PC-3 (cell line): ENCODE results near the gene LEF1. TPM values are rescaled to one million over a fixed set of nuclear protein-coding genes. Genes with fewer than 3 reads are reported as not detected.

Source experiments
- ATAC-seq: fragments of 200-7000 bp; cut with Tn5 transposase; 2 replicates; pipeline ENCODE4 v1.9.1; 2020; ENCODE audit warnings: mild to moderate bottlenecking, moderate library complexity
- BruUV-seq: library from RNA; stranded (reverse); fragments of 400-500 nt; replicated peaks from 2 replicates; lab custom pipeline; 2021; lab: Mats Ljungman, UMichigan
- CTCF ChIA-PET: fragments of 300-600 bp; sonication (Branson Sonifier 250); formaldehyde crosslinking; loops from one replicate; lab custom pipeline; 2022; ENCODE audit warnings: antibody characterized with exemption; lab: Charles Lee
- POLR2A ChIA-PET: fragments of 300-600 bp; sonication (Branson Sonifier 250); formaldehyde crosslinking; loops from one replicate; lab custom pipeline; 2022; ENCODE audit warnings: antibody characterized with exemption; ENCODE audit not compliant: unreplicated experiment; lab: Charles Lee
- DNase-seq: peaks from one replicate; pipeline ENCODE4 v3.0.0-alpha.2; 2015
- H2AFZ ChIP-seq: fragments of 300-600 bp; sonication (generic); 2 replicates; pipeline ENCODE4 v1.6.0; 2016; ENCODE audit warnings: antibody characterized with exemption, low read length
- H3F3A ChIP-seq: fragments of 300-600 bp; sonication (generic); one replicate; pipeline ENCODE4 v1.6.0; 2017; ENCODE audit warnings: antibody characterized with exemption, low read length, control low read depth, mild to moderate bottlenecking; ENCODE audit not compliant: unreplicated experiment
- H3K27ac ChIP-seq: fragments of 300-600 bp; sonication (generic); 2 replicates; pipeline ENCODE4 v1.5.1; 2016; ENCODE audit warnings: mild to moderate bottlenecking, low read length
- H3K27me3 ChIP-seq: fragments of 300-600 bp; sonication (generic); 2 replicates; pipeline ENCODE4 v1.6.1; 2016; ENCODE audit warnings: low read length, mixed read lengths
- H3K36me3 ChIP-seq: fragments of 300-600 bp; sonication (generic); 2 replicates; pipeline ENCODE4 v1.6.1; 2016; ENCODE audit warnings: low read depth, mixed run types, low read length, mixed read lengths
- H3K4me1 ChIP-seq: fragments of 300-600 bp; sonication (generic); 2 replicates; pipeline ENCODE4 v1.5.1; 2016; ENCODE audit warnings: low read length; ENCODE audit not compliant: insufficient read depth
- H3K4me2 ChIP-seq: fragments of 300-600 bp; sonication (generic); 2 replicates; pipeline ENCODE4 v1.6.0; 2016; ENCODE audit warnings: low read length
- H3K4me3 ChIP-seq: fragments of 300-600 bp; sonication (generic); 2 replicates; pipeline ENCODE4 v1.5.1; 2016; ENCODE audit warnings: mild to moderate bottlenecking, low read length, mixed read lengths
- H3K79me2 ChIP-seq: fragments of 300-600 bp; sonication (generic); 2 replicates; pipeline ENCODE4 v1.6.1; 2017; ENCODE audit warnings: low read length, mixed read lengths
- H3K9ac ChIP-seq: fragments of 300-600 bp; sonication (generic); 2 replicates; pipeline ENCODE4 v1.6.0; 2016; ENCODE audit warnings: mild to moderate bottlenecking, low read length
- H3K9me2 ChIP-seq: fragments of 300-600 bp; sonication (generic); replicated peaks from 2 replicates; pipeline ENCODE4 v1.6.1; 2016; ENCODE audit warnings: mixed run types, low read length, mixed read lengths
- H3K9me3 ChIP-seq: fragments of 300-600 bp; sonication (generic); 2 replicates; pipeline ENCODE4 v1.6.1; 2016; ENCODE audit warnings: low read length, mixed read lengths
- H4K20me1 ChIP-seq: fragments of 300-600 bp; sonication (generic); 2 replicates; pipeline ENCODE4 v1.6.1; 2016; ENCODE audit warnings: low read length, mixed read lengths
- CTCF ChIP-seq: fragments of 300-600 bp; sonication (generic); conservative IDR thresholded peaks from 2 replicates; pipeline ENCODE4 v1.5.1; 2017; ENCODE audit warnings: antibody characterized with exemption, low read depth, mild to moderate bottlenecking, low read length
- EZH2 ChIP-seq: fragments of 300-600 bp; sonication (generic); IDR thresholded peaks from one replicate; pipeline ENCODE4 v1.6.1; 2017; ENCODE audit warnings: antibody characterized with exemption, mild to moderate bottlenecking, low read length; ENCODE audit not compliant: unreplicated experiment
- EZH2phosphoT487 ChIP-seq: fragments of 300-600 bp; sonication (generic); IDR thresholded peaks from 2 replicates; pipeline ENCODE4 v1.6.1; 2018; ENCODE audit warnings: mild to moderate bottlenecking, antibody characterized with exemption, low read length, borderline replicate concordance
- intact Hi-C: fragments of 100-400 bp; cut with micrococcal nuclease; formaldehyde crosslinking; loops from 2 replicates; pipeline ENCODE4 v1.9.0; 2023
- total RNA-seq: library from RNA; depleted of rRNA; stranded (reverse); fragments of >200 nt; gene quantifications from 2 replicates; pipeline ENCODE4 v1.2.3, GENCODE V29; 2014

Gene LEF1
- total RNA-seq, 1 experiment from 2014 or later, result 2.4 TPM

DNA sequence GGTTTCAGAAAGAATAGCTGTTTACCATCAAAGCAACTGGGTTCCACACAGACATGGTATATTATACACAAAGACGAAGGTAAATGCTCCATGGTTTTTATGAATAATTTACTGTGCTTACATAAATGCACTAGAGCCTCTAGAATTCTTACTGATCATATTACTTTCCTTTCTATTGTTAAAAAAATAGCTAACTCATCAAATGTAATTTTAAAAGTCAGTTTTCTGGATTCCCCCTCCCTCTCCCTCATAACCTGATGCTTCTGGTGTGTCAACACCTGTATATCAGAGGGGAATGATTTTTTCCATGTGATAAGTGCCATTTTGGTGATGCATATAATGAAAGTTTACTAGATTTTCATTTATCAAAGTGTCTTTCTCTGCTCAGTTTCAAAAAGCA, 31.1 kb upstream of the LEF1 start:
- Histone ChIP-seq H4K20me1 (no peaks in the 10 kb centered on the region), H3F3A (no peaks in the 10 kb centered on the region), H3K79me2 (no peaks in the 10 kb centered on the region), H3K27ac (no peak overlapping the region), H3K4me2 (no peak overlapping the region), H2AFZ (no peak overlapping the region), H3K27me3 (no peaks in the 10 kb centered on the region), H3K9me3 (no peaks in the 10 kb centered on the region), H3K9me2 (no peaks in the 10 kb centered on the region), H3K4me3 (no peak overlapping the region), H3K4me1 (0 out of 2 replicates have a peak, but pooled peaks cover 8% of the 10 kb centered on the region), H3K9ac (no peak overlapping the region), H3K36me3 (no peaks in the 10 kb centered on the region)
- ChIA-PET CTCF (no interaction called here), POLR2A (no interaction called here)
- BruUV-seq, result no TSS peak
- ATAC-seq, result no peak
- no peak for DNase-seq
- no peak for TF ChIP-seq EZH2phosphoT487
- TF ChIP-seq CTCF, result no peak
- no peak for TF ChIP-seq EZH2
- intact Hi-C loops, result no loop called here

- H3K9me2 ChIP-seq, result no peaks in the 10 kb centered on the region
- no peaks in the 10 kb centered on the region for H3K79me2 ChIP-seq
- ATAC-seq (no peak), DNase-seq (no peak)
- H3K4me2 ChIP-seq, result no peak overlapping the region
- H3K27me3 ChIP-seq, result no peaks in the 10 kb centered on the region
- H4K20me1 ChIP-seq, result no peaks in the 10 kb centered on the region
- intact Hi-C loops, result no loop called here
- ChIA-PET CTCF (no interaction called here), POLR2A (no interaction called here)
- no peaks in the 10 kb centered on the region for H3K36me3 ChIP-seq
- H3F3A ChIP-seq, result no peaks in the 10 kb centered on the region
- no peak overlapping the region for H3K9ac ChIP-seq
- H3K4me1 ChIP-seq, result no peaks in the 10 kb centered on the region
- H2AFZ ChIP-seq, result no peak overlapping the region
- no TSS peak for BruUV-seq
- TF ChIP-seq EZH2phosphoT487 (no peak), CTCF (no peak), EZH2 (no peak)
- no peak overlapping the region for H3K27ac ChIP-seq
- H3K9me3 ChIP-seq, result no peaks in the 10 kb centered on the region
- H3K4me3 ChIP-seq, result no peak overlapping the region
Observed at GRCh38 chr4:108193886-108194672, 25.3 kb upstream of the LEF1 start.

DNA sequence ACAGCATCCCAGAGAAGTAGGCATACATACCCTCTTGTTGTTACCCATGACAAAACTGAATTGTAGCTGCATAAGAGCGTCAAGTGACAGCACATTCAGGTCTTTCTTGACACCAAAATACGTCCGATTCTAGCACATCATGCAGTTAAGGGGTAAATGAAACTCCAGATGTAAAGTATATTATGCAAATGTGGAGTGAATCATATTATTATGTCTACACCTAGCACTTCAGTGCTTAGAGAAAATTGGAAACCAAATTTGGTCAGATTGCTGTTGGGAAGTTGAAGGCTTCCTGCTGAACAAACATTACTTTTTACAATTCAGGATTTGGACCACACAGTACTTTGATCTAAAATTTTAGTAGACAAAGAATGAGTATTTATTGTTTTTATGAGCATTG, 24.2 kb upstream of the LEF1 start:
- CTCF ChIA-PET, result no interaction called here
- no TSS peak for BruUV-seq

More for the DNA sequence above, 24.2 kb upstream of the LEF1 start:
- H4K20me1 ChIP-seq, result no peaks in the 10 kb centered on the region
- H3K9ac ChIP-seq, result no peak overlapping the region
- H3K36me3 ChIP-seq, result no peaks in the 10 kb centered on the region
- H3F3A ChIP-seq, result no peaks in the 10 kb centered on the region
- no peak overlapping the region for H3K27ac ChIP-seq
- H3K79me2 ChIP-seq, result no peaks in the 10 kb centered on the region
- no peaks in the 10 kb centered on the region for H3K9me2 ChIP-seq
- no peak for TF ChIP-seq EZH2
- no peak for TF ChIP-seq EZH2phosphoT487
- TF ChIP-seq CTCF, result no peak
- H3K4me2 ChIP-seq, result no peak overlapping the region
- POLR2A ChIA-PET, result no interaction called here
- H3K9me3 ChIP-seq, result no peaks in the 10 kb centered on the region
- no peak for ATAC-seq
- no peak overlapping the region for H3K4me3 ChIP-seq
- H3K4me1 ChIP-seq, result no peaks in the 10 kb centered on the region
- H3K27me3 ChIP-seq, result no peaks in the 10 kb centered on the region
- intact Hi-C loops, result no loop called here
- H2AFZ ChIP-seq, result no peak overlapping the region
- no peak for DNase-seq
